Osteoblast (primary cell): Measurements from ENCODE around the gene MAPT. TPM values are rescaled to one million over a fixed set of nuclear protein-coding genes. Genes with fewer than 3 reads are reported as not detected.

Source experiments
- DNase-seq: peaks from one replicate; pipeline ENCODE4 v3.0.0; 2011; ENCODE audit warnings: low spot score, mixed read lengths; ENCODE audit not compliant: insufficient read length; ENCODE audit errors: missing footprints
- H2AFZ ChIP-seq: 2 replicates; pipeline ENCODE4 v1.6.0; 2011; ENCODE audit warnings: mild to moderate bottlenecking, low read length
- H3K27ac ChIP-seq: 2 replicates; pipeline ENCODE4 v1.5.1; 2011; ENCODE audit warnings: mild to moderate bottlenecking, low read depth, low read length, moderate library complexity
- H3K27me3 ChIP-seq: 2 replicates; pipeline ENCODE4 v1.6.0; 2012; ENCODE audit warnings: mild to moderate bottlenecking, control low read depth, inconsistent platforms, low read length, moderate library complexity; ENCODE audit not compliant: insufficient read depth
- H3K36me3 ChIP-seq: 2 replicates; pipeline ENCODE4 v1.5.1; 2011; ENCODE audit warnings: mild to moderate bottlenecking, low read length, control low read depth, moderate library complexity; ENCODE audit not compliant: insufficient read depth
- H3K4me1 ChIP-seq: 2 replicates; pipeline ENCODE4 v1.5.1; 2011; ENCODE audit warnings: mild to moderate bottlenecking, low read length, control low read depth, moderate library complexity; ENCODE audit not compliant: insufficient read depth
- H3K4me2 ChIP-seq: 2 replicates; pipeline ENCODE4 v1.6.0; 2011; ENCODE audit warnings: mild to moderate bottlenecking, low read length; ENCODE audit not compliant: insufficient read depth
- H3K4me3 ChIP-seq: fragments of 200-600 bp; sonication (generic); 3 replicates; pipeline ENCODE4 v1.5.1; 2012; ENCODE audit warnings: mild to moderate bottlenecking, low read length, inconsistent platforms; ENCODE audit not compliant: insufficient read depth
- H3K79me2 ChIP-seq: 2 replicates; pipeline ENCODE4 v1.6.0; 2012; ENCODE audit warnings: mild to moderate bottlenecking, low read length, control low read depth, inconsistent platforms; ENCODE audit not compliant: insufficient read depth
- H3K9me3 ChIP-seq: 2 replicates; pipeline ENCODE4 v1.5.1; 2011; ENCODE audit warnings: low read depth, low read length, control low read depth
- H4K20me1 ChIP-seq: 2 replicates; pipeline ENCODE4 v1.6.0; 2012; ENCODE audit warnings: mild to moderate bottlenecking, low read length, control low read depth; ENCODE audit not compliant: insufficient read depth
- total RNA-seq: library from RNA; depleted of rRNA; stranded (reverse); fragments of >200 nt; gene quantifications from 2 replicates; pipeline ENCODE4 v1.2.3, GENCODE V29; 2012
- TF ChIP-seq, protein P1 (sequence below): IDR thresholded peaks from 2 replicates; pipeline ENCODE4 v1.5.1; 2011; ENCODE audit warnings: mild to moderate bottlenecking, low read depth, low read length, moderate library complexity; ENCODE audit errors: extremely low read depth

The MAPT gene
- total RNA-seq, 1 donor, result 0.36 TPM

DNA sequence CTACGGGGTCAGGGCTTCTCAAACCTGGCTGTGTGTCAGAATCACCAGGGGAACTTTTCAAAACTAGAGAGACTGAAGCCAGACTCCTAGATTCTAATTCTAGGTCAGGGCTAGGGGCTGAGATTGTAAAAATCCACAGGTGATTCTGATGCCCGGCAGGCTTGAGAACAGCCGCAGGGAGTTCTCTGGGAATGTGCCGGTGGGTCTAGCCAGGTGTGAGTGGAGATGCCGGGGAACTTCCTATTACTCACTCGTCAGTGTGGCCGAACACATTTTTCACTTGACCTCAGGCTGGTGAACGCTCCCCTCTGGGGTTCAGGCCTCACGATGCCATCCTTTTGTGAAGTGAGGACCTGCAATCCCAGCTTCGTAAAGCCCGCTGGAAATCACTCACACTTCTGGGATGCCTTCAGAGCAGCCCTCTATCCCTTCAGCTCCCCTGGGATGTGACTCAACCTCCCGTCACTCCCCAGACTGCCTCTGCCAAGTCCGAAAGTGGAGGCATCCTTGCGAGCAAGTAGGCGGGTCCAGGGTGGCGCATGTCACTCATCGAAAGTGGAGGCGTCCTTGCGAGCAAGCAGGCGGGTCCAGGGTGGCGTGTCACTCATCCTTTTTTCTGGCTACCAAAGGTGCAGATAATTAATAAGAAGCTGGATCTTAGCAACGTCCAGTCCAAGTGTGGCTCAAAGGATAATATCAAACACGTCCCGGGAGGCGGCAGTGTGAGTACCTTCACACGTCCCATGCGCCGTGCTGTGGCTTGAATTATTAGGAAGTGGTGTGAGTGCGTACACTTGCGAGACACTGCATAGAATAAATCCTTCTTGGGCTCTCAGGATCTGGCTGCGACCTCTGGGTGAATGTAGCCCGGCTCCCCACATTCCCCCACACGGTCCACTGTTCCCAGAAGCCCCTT, 115.6 kb downstream of the MAPT start:
- no peak overlapping the region for H3K4me2 ChIP-seq
- no peak overlapping the region for H3K27ac ChIP-seq
- H3K4me1 ChIP-seq, result peaks cover 7% of the 10 kb centered on the region
- peaks cover 5% of the 10 kb centered on the region for H3K27me3 ChIP-seq
- H4K20me1 ChIP-seq, result no peaks in the 10 kb centered on the region
- no peak for DNase-seq
- no peak overlapping the region for H2AFZ ChIP-seq
- H3K36me3 ChIP-seq, result no peaks in the 10 kb centered on the region
- no peaks in the 10 kb centered on the region for H3K79me2 ChIP-seq
- no peak overlapping the region for H3K4me3 ChIP-seq
- TF ChIP-seq, protein P1, sequence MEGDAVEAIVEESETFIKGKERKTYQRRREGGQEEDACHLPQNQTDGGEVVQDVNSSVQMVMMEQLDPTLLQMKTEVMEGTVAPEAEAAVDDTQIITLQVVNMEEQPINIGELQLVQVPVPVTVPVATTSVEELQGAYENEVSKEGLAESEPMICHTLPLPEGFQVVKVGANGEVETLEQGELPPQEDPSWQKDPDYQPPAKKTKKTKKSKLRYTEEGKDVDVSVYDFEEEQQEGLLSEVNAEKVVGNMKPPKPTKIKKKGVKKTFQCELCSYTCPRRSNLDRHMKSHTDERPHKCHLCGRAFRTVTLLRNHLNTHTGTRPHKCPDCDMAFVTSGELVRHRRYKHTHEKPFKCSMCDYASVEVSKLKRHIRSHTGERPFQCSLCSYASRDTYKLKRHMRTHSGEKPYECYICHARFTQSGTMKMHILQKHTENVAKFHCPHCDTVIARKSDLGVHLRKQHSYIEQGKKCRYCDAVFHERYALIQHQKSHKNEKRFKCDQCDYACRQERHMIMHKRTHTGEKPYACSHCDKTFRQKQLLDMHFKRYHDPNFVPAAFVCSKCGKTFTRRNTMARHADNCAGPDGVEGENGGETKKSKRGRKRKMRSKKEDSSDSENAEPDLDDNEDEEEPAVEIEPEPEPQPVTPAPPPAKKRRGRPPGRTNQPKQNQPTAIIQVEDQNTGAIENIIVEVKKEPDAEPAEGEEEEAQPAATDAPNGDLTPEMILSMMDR, result no peak
- no peaks in the 10 kb centered on the region for H3K9me3 ChIP-seq

DNA sequence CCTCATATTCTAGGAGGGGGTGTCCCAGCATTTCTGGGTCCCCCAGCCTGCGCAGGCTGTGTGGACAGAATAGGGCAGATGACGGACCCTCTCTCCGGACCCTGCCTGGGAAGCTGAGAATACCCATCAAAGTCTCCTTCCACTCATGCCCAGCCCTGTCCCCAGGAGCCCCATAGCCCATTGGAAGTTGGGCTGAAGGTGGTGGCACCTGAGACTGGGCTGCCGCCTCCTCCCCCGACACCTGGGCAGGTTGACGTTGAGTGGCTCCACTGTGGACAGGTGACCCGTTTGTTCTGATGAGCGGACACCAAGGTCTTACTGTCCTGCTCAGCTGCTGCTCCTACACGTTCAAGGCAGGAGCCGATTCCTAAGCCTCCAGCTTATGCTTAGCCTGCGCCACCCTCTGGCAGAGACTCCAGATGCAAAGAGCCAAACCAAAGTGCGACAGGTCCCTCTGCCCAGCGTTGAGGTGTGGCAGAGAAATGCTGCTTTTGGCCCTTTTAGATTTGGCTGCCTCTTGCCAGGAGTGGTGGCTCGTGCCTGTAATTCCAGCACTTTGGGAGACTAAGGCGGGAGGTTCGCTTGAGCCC, 116.3 kb downstream of the MAPT start:
- Histone ChIP-seq H3K4me3 (no peak overlapping the region), H3K4me1 (peaks cover 7% of the 10 kb centered on the region), H3K4me2 (no peak overlapping the region), H2AFZ (no peak overlapping the region), H3K36me3 (no peaks in the 10 kb centered on the region), H3K27me3 (peaks cover 5% of the 10 kb centered on the region), H3K27ac (no peak overlapping the region), H3K9me3 (no peaks in the 10 kb centered on the region), H3K79me2 (no peaks in the 10 kb centered on the region), H4K20me1 (no peaks in the 10 kb centered on the region)
- DNase-seq, result no peak
- TF ChIP-seq, protein P1, result no peak

DNA sequence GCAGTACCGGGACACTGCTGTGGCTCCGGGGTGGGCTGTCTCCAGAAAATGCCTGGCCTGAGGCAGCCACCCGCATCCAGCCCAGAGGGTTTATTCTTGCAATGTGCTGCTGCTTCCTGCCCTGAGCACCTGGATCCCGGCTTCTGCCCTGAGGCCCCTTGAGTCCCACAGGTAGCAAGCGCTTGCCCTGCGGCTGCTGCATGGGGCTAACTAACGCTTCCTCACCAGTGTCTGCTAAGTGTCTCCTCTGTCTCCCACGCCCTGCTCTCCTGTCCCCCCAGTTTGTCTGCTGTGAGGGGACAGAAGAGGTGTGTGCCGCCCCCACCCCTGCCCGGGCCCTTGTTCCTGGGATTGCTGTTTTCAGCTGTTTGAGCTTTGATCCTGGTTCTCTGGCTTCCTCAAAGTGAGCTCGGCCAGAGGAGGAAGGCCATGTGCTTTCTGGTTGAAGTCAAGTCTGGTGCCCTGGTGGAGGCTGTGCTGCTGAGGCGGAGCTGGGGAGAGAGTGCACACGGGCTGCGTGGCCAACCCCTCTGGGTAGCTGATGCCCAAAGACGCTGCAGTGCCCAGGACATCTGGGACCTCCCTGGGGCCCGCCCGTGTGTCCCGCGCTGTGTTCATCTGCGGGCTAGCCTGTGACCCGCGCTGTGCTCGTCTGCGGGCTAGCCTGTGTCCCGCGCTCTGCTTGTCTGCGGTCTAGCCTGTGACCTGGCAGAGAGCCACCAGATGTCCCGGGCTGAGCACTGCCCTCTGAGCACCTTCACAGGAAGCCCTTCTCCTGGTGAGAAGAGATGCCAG, 117.6 kb downstream of the MAPT start:
- TF ChIP-seq, protein P1, result no peak
- DNase-seq, result peak; percentile 36
- Histone ChIP-seq H3K4me2 (no peak overlapping the region), H3K9me3 (no peaks in the 10 kb centered on the region), H2AFZ (no peak overlapping the region), H3K27me3 (peaks cover 5% of the 10 kb centered on the region), H3K79me2 (no peaks in the 10 kb centered on the region), H3K27ac (no peak overlapping the region), H3K4me1 (peaks cover 7% of the 10 kb centered on the region), H3K4me3 (no peak overlapping the region), H3K36me3 (no peaks in the 10 kb centered on the region), H4K20me1 (no peaks in the 10 kb centered on the region)
